IMR-90 (cell line): ENCODE results near the gene DEPDC5. TPM values are rescaled to one million over a fixed set of nuclear protein-coding genes. Genes with fewer than 3 reads are reported as not detected.

ENCODE experiments used
- ATAC-seq: fragments of 200-7000 bp; cut with Tn5 transposase; 2 replicates; pipeline ENCODE4 v1.9.1; 2020; ENCODE audit warnings: low read depth, mild to moderate bottlenecking, moderate library complexity
- BruUV-seq: library from RNA; stranded (reverse); fragments of 400-500 nt; replicated peaks from 2 replicates; lab custom pipeline; 2021; lab: Mats Ljungman, UMichigan
- CTCF ChIA-PET: fragments of 300-600 bp; formaldehyde crosslinking; extraction: SDS; loops from one replicate; lab custom pipeline; 2021; ENCODE audit warnings: antibody characterized with exemption; lab: Yijun Ruan, JAX
- POLR2A ChIA-PET: fragments of 300-600 bp; sonication (Branson Sonifier 250); formaldehyde crosslinking; loops from one replicate; lab custom pipeline; 2022; ENCODE audit warnings: antibody characterized with exemption; ENCODE audit not compliant: unreplicated experiment; lab: Charles Lee
- DNase-seq: peaks from one replicate; pipeline ENCODE4 v3.0.0; 2013
- H2AFZ ChIP-seq: replicated peaks from 2 replicates; pipeline ENCODE3; 2013; ENCODE audit warnings: low read length, mild to moderate bottlenecking; ENCODE audit not compliant: poor library complexity
- H2AK5ac ChIP-seq: 2 replicates; pipeline ENCODE4 v1.6.1; 2013; ENCODE audit warnings: low read depth, low read length, inconsistent platforms
- H2AK9ac ChIP-seq: replicated peaks from 2 replicates; pipeline ENCODE3; 2013; ENCODE audit warnings: mild to moderate bottlenecking, low read depth, low read length, moderate library complexity; ENCODE audit not compliant: poor library complexity
- H2BK120ac ChIP-seq: 2 replicates; pipeline ENCODE4 v1.6.1; 2013; ENCODE audit warnings: low read depth, low read length, inconsistent platforms
- H2BK15ac ChIP-seq: 3 replicates; pipeline ENCODE4 v1.6.1; 2013; ENCODE audit warnings: low read depth, low read length, inconsistent platforms
- H2BK20ac ChIP-seq: 2 replicates; pipeline ENCODE4 v1.6.1; 2013; ENCODE audit warnings: low read depth, mild to moderate bottlenecking, inconsistent platforms, low read length, moderate library complexity
- H2BK5ac ChIP-seq: 2 replicates; pipeline ENCODE4 v1.6.1; 2013; ENCODE audit warnings: mild to moderate bottlenecking, low read depth, low read length, inconsistent platforms; ENCODE audit not compliant: poor library complexity, severe bottlenecking
- H3K14ac ChIP-seq: replicated peaks from 2 replicates; pipeline ENCODE4 v1.6.1; 2013; ENCODE audit warnings: low read depth, low read length, inconsistent platforms
- H3K18ac ChIP-seq: 2 replicates; pipeline ENCODE4 v1.6.1; 2013; ENCODE audit warnings: low read depth, low read length, control low read depth
- H3K23ac ChIP-seq: 2 replicates; pipeline ENCODE4 v1.6.1; 2013; ENCODE audit warnings: low read depth, low read length, inconsistent platforms
- H3K27ac ChIP-seq: 2 replicates; pipeline ENCODE4 v1.5.1; 2013; ENCODE audit warnings: mild to moderate bottlenecking, control low read depth, low read length; ENCODE audit not compliant: insufficient read depth
- H3K27me3 ChIP-seq: 2 replicates; pipeline ENCODE4 v1.6.1; 2013; ENCODE audit warnings: low read length; ENCODE audit not compliant: control insufficient read depth, insufficient read depth
- H3K36me3 ChIP-seq: 2 replicates; pipeline ENCODE4 v1.6.1; 2013; ENCODE audit warnings: low read length, mixed read lengths; ENCODE audit not compliant: control insufficient read depth, insufficient read depth
- H3K4ac ChIP-seq: 2 replicates; pipeline ENCODE4 v1.6.1; 2013; ENCODE audit warnings: low read depth, low read length, inconsistent platforms
- H3K4me1 ChIP-seq: 2 replicates; pipeline ENCODE4 v1.6.1; 2013; ENCODE audit warnings: low read length, mixed read lengths; ENCODE audit not compliant: control insufficient read depth, insufficient read depth
- H3K4me2 ChIP-seq: 2 replicates; pipeline ENCODE4 v1.6.1; 2013; ENCODE audit warnings: low read depth, mild to moderate bottlenecking, control low read depth, low read length, moderate library complexity
- H3K4me3 ChIP-seq: 2 replicates; pipeline ENCODE4 v1.5.1; 2013; ENCODE audit warnings: low read depth, mild to moderate bottlenecking, control low read depth, low read length, moderate library complexity; ENCODE audit not compliant: insufficient read depth
- H3K56ac ChIP-seq: 2 replicates; pipeline ENCODE4 v1.6.1; 2013; ENCODE audit warnings: low read length, inconsistent platforms; ENCODE audit not compliant: insufficient read depth; ENCODE audit errors: extremely low read depth
- H3K79me1 ChIP-seq, 2 experiments: 2 replicates each; pipeline ENCODE4 v1.6.1; 2013; ENCODE audit warnings: low read length in 2 of 2, inconsistent platforms in 1 of 2, low read depth in 1 of 2
- H3K9ac ChIP-seq: 2 replicates; pipeline ENCODE4 v1.6.1; 2013; ENCODE audit warnings: low read depth, low read length, control low read depth
- H3K9me1 ChIP-seq: 2 replicates; pipeline ENCODE4 v1.6.1; 2013; ENCODE audit warnings: low read length, inconsistent platforms; ENCODE audit not compliant: insufficient read depth
- H3K9me3 ChIP-seq: 2 replicates; pipeline ENCODE4 v1.6.1; 2013; ENCODE audit warnings: low read length; ENCODE audit not compliant: control insufficient read depth, insufficient read depth
- H4K20me1 ChIP-seq: 2 replicates; pipeline ENCODE4 v1.6.1; 2013; ENCODE audit warnings: low read length, inconsistent platforms; ENCODE audit not compliant: insufficient read depth
- H4K5ac ChIP-seq: 2 replicates; pipeline ENCODE4 v1.6.1; 2013; ENCODE audit warnings: mild to moderate bottlenecking, low read depth, low read length, control low read depth
- H4K8ac ChIP-seq, 2 experiments: 2 replicates each; pipeline ENCODE4 v1.6.1; 2013; ENCODE audit warnings: low read depth in 2 of 2, low read length in 2 of 2, control low read depth in 1 of 2, inconsistent platforms in 1 of 2
- H4K91ac ChIP-seq: 2 replicates; pipeline ENCODE4 v1.6.1; 2013; ENCODE audit warnings: low read depth, low read length, inconsistent platforms; ENCODE audit not compliant: insufficient read depth
- NFE2L2 ChIP-seq: fragments of 150-350 bp; IDR thresholded peaks from 2 replicates; pipeline ENCODE4 v1.6.1; 2016; ENCODE audit warnings: low read depth, mild to moderate bottlenecking, low read length
- WGBS, 2 experiments: methylation state at CpG; one replicate each; pipeline versions ENCODE4 v1.1.5 to v1.1.7; 2013; ENCODE audit warnings: missing lambda C conversion rate in 2 of 2; ENCODE audit not compliant: insufficient read length in 1 of 2; ENCODE audit errors: extremely low coverage in 2 of 2; 5-methylcytosine and 5-hydroxymethylcytosine counted together
- dilution Hi-C: fragments of 300-500 bp; cut with HindIII; formaldehyde crosslinking; loops from one replicate; pipeline ENCODE4 v1.14.3; 2018; ENCODE audit warnings: low sequenced_read_pairs; ENCODE audit not compliant: unreplicated experiment
- in situ Hi-C: fragments of 300-500 bp; cut with MboI; formaldehyde crosslinking; loops from 3 replicates; pipeline ENCODE4 v1.14.3; 2019; ENCODE audit warnings: low sequenced_read_pairs, inconsistent platforms, mixed read lengths
- intact Hi-C: fragments of 100-400 bp; cut with micrococcal nuclease; formaldehyde crosslinking; loops from 2 replicates; pipeline ENCODE4 v1.10.0; 2022
- polyA plus RNA-seq, 3 experiments: library from polyadenylated mRNA; depleted of rRNA; stranded (reverse); fragments of >200 nt; gene quantifications; 2 replicates each; pipeline ENCODE4 v1.2.3, GENCODE V29; 2012; ENCODE audit warnings: low replicate concordance in 1 of 3
- total RNA-seq: library from RNA; depleted of rRNA; stranded (reverse); fragments of >200 nt; gene quantifications from 2 replicates; pipeline ENCODE4 v1.2.3, GENCODE V29; 2012

Gene DEPDC5
- total and polyA plus RNA-seq, 2 of the 4 experiments (the other 2 are of a cell fraction), result 6.6 to 12.9 TPM

DNA sequence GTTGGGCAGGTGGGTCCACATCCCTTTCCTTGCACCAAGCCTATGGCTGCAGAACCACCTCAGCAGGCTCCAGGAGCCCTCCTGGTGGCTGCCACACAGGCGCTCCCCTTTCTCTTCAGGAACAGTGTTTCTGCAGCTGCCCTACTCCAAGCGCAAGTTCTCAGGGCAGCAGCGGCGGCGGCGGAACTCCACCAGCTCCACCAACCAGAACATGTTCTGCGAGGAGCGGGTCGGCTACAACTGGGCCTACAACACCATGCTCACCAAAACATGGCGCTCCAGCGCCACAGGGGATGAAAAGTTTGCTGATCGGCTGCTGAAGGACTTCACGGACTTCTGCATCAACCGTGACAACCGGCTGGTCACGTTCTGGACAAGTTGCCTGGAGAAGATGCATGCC, 152.3 kb downstream of the DEPDC5 start:
- BruUV-seq, result no TSS peak
- intact Hi-C loops (no loop called here), in situ Hi-C loops (no loop called here), dilution Hi-C loops (no loop called here)
- Histone ChIP-seq H3K23ac (no peak overlapping the region), H3K36me3 (peaks cover 13% of the 10 kb centered on the region), H3K4me1 (no peaks in the 10 kb centered on the region), H3K18ac (no peak overlapping the region), H3K14ac (no peak overlapping the region), H3K27me3 (no peaks in the 10 kb centered on the region), H4K8ac (no peak overlapping the region), H3K27ac (no peak overlapping the region), H2AK5ac (no peak overlapping the region), H4K91ac (no peak overlapping the region), H3K4me2 (no peak overlapping the region), H3K4me3 (no peak overlapping the region), H3K9me3 (no peaks in the 10 kb centered on the region), H2BK15ac (no peak overlapping the region), H4K5ac (no peak overlapping the region), H2AK9ac (no peak overlapping the region), H3K56ac (no peak overlapping the region), H3K9me1 (peaks cover 6% of the 10 kb centered on the region; the same call in 1 of the 2 replicates), H2AFZ (no peak overlapping the region), H4K20me1 (no peaks in the 10 kb centered on the region), H2BK5ac (no peak overlapping the region), H3K4ac (no peak overlapping the region), H2BK120ac (no peak overlapping the region), H3K9ac (no peak overlapping the region), H2BK20ac (no peak overlapping the region), H3K79me1 (no peaks in the 10 kb centered on the region)
- POLR2A ChIA-PET, result no interaction called here
- CTCF ChIA-PET, result no interaction called here
- WGBS, 2 experiments, result 98% methylated on average over 6 of the region's 16 CpGs; no CpG with 5 or more reads in 1 of the 2 experiments
- ATAC-seq (no peak), DNase-seq (no peak)
- no peak for TF ChIP-seq NFE2L2
